Suppressor macrophage treated with lipopolysaccharide for 1 hour (primary cell): ENCODE data around the gene ENO1.

ENCODE experiments used
- DNase-seq, 3 donors: peaks; one replicate each; pipeline ENCODE4 v3.0.0-alpha.2; 2020 to 2022

The ENO1 gene

GRCh38 chr1:8813016-8813763 is 65.3 kb downstream of the ENO1 start:
- DNase-seq = no peak

- DNase-seq = no peak
These were observed 66.4 kb downstream of the ENO1 start for GRCh38 chr1:8812081-8812480.
